ENCODE measurements around the gene GNA12. TPM values are rescaled to one million over a fixed set of nuclear protein-coding genes. Genes with fewer than 3 reads are reported as not detected.

Gene GNA12
- total and polyA plus RNA-seq, 4 donors: 3.7 to 19.0 (median 11.3) TPM

GRCh38 chr7:2774935-2775334 is 69.2 kb downstream of the GNA12 start:
- whole genome bisulfite sequencing: 96% methylated on average over 7 of the region's 7 CpGs

GRCh38 chr7:2774280-2774679 is 69.8 kb downstream of the GNA12 start:
- no peaks in the 10 kb centered on the region for H3K9me3 ChIP-seq (ENCODE audit: control insufficient read depth in 4 of 4, low read length in 3 of 4)
- no peaks in the 10 kb centered on the region for H3K27me3 ChIP-seq (ENCODE audit: control insufficient read depth in 4 of 4, insufficient read depth in 4 of 4, low read length in 3 of 4)
- H3K36me3 ChIP-seq (ENCODE audit: control insufficient read depth in 4 of 4, insufficient read depth in 3 of 4, low read depth in 1 of 4, low read length in 3 of 4): peaks cover 0 to 3% (median 0%) of the 10 kb centered on the region in 4 donors
- DNase-seq (ENCODE audit: low spot score): no peak
- 88% methylated on average over 6 of the region's 6 CpGs for WGBS
- TF ChIP-seq HNF4A (conservative IDR thresholded peaks at IDR 0.05) (no peak), EGR1 (IDR thresholded peaks at IDR 0.05; ENCODE audit: low read depth in 2 of 2) (no peak), JUND (IDR thresholded peaks at IDR 0.05) (no peak), ATF3 (IDR thresholded peaks at IDR 0.05) (no peak), YY1 (IDR thresholded peaks at IDR 0.05) (no peak), CTCF (IDR thresholded peaks at IDR 0.05; ENCODE audit: low read depth, low read length, missing input control) (no peak), TAF1 (conservative IDR thresholded peaks at IDR 0.05) (no peak), GABPA (IDR thresholded peaks at IDR 0.05 in 1 of 2, conservative IDR thresholded peaks at IDR 0.05 in 1 of 2) (no peak), RXRA (IDR thresholded peaks at IDR 0.05) (no peak), FOXA1 (IDR thresholded peaks at IDR 0.05) (no peak), FOXA2 (IDR thresholded peaks at IDR 0.05) (no peak), HNF4G (IDR thresholded peaks at IDR 0.05) (no peak), NR2F2 (IDR thresholded peaks at IDR 0.05) (no peak), REST (IDR thresholded peaks at IDR 0.05) (no peak)
- no peaks in the 10 kb centered on the region for H3K4me1 ChIP-seq (ENCODE audit: control insufficient read depth in 4 of 4, insufficient read depth in 4 of 4, low read length in 3 of 4)
- no peak overlapping the region for H3K9ac ChIP-seq (ENCODE audit: low read depth in 1 of 2, low read length in 2 of 2)
- H3K4me3 ChIP-seq (ENCODE audit: low read depth in 1 of 3, low read length in 3 of 3): no peak overlapping the region
- no peak overlapping the region for H3K27ac ChIP-seq (ENCODE audit: low read depth in 1 of 2, low read length in 2 of 2)

More at GRCh38 chr7:2774935-2775334, 69.2 kb downstream of the GNA12 start:
- TF ChIP-seq FOXA2 (IDR thresholded peaks at IDR 0.05) (no peak), HNF4A (conservative IDR thresholded peaks at IDR 0.05) (no peak), RAD21 (IDR thresholded peaks at IDR 0.05) (no peak), HNF4G (IDR thresholded peaks at IDR 0.05) (no peak), EGR1 (IDR thresholded peaks at IDR 0.05; ENCODE audit: low read depth in 2 of 2) (no peak)
- Histone ChIP-seq H3K9ac (ENCODE audit: low read depth in 1 of 2, low read length in 2 of 2) (no peak overlapping the region), H3K27ac (ENCODE audit: low read depth in 1 of 2, low read length in 2 of 2) (no peak overlapping the region), H3K9me3 (ENCODE audit: control insufficient read depth in 4 of 4, low read length in 3 of 4) (no peaks in the 10 kb centered on the region), H3K4me3 (ENCODE audit: low read depth in 1 of 3, low read length in 3 of 3) (no peak overlapping the region), H3K4me1 (ENCODE audit: control insufficient read depth in 4 of 4, insufficient read depth in 4 of 4, low read length in 3 of 4) (no peaks in the 10 kb centered on the region), H3K27me3 (ENCODE audit: control insufficient read depth in 4 of 4, insufficient read depth in 4 of 4, low read length in 3 of 4) (no peaks in the 10 kb centered on the region), H3K36me3 (ENCODE audit: control insufficient read depth in 4 of 4, insufficient read depth in 3 of 4, low read depth in 1 of 4, low read length in 3 of 4) (peaks cover 0 to 3% (median 0%) of the 10 kb centered on the region in 4 donors)
- no peak for DNase-seq (ENCODE audit: low spot score)

Data from liver (tissue), 9 donors.